ENCODE data around the gene SMARCD3.

SMARCD3 gene

GRCh38 chr7:151239837-151240459, 8.5 kb downstream of the SMARCD3 start:
- intact Hi-C loops (cut with DNase I): no loop called here
- peak in 2 of 10 donors; percentile 11 to 67 for DNase-seq

GRCh38 chr7:151238924-151239836, 9.3 kb downstream of the SMARCD3 start:
- intact Hi-C loops (cut with DNase I): no loop called here
- DNase-seq: peak in 2 of 10 donors; percentile 22 to 70

GRCh38 chr7:151238190-151238810, 10.2 kb downstream of the SMARCD3 start:
- peak in 2 of 10 donors; percentile 27 to 67 for DNase-seq
- intact Hi-C loops (cut with DNase I): no loop called here

GRCh38 chr7:151237244-151238189, 11.0 kb downstream of the SMARCD3 start:
- peak in 3 of 10 donors; percentile 28 to 84 (median 69) for DNase-seq
- intact Hi-C loops (cut with DNase I): no loop called here

- intact Hi-C loops (cut with DNase I): no loop called here
- peak in 2 of 10 donors; percentile 12 to 59 for DNase-seq
Observed at GRCh38 chr7:151236406-151236805, 12.1 kb downstream of the SMARCD3 start.

GRCh38 chr7:151235091-151235787, 13.3 kb downstream of the SMARCD3 start:
- peak in 2 of 10 donors; percentile 72 to 77 for DNase-seq
- intact Hi-C loops (cut with DNase I): no loop called here

- DNase-seq: peak in 1 of 10 donors; percentile 66
Observed at GRCh38 chr7:151233804-151234203, 14.7 kb downstream of the SMARCD3 start.

GRCh38 chr7:151232917-151233701, 15.4 kb downstream of the SMARCD3 start:
- DNase-seq: peak in 7 of 10 donors; percentile 56 to 96 (median 88)
- intact Hi-C loops (cut with DNase I): no loop called here

More at GRCh38 chr7:151233804-151234203, 14.7 kb downstream of the SMARCD3 start:
- intact Hi-C loops (cut with DNase I): no loop called here

GRCh38 chr7:151232091-151232916, 16.2 kb downstream of the SMARCD3 start, which contains the start of gene CHPF2:
CHPF2 (plus strand) TSS chr7:151232483; CDS start chr7:151234012, 1,529 bp downstream.
- intact Hi-C loops (cut with DNase I): no loop called here
- peak; percentile 85 to 99 (median 94) for DNase-seq

GRCh38 chr7:151231080-151231479, 17.4 kb downstream of the SMARCD3 start:
- no peak for DNase-seq
- intact Hi-C loops (cut with DNase I): no loop called here

- intact Hi-C loops (cut with DNase I): no loop called here
- peak in 2 of 10 donors; percentile 39 to 51 for DNase-seq
Observed at GRCh38 chr7:151229249-151229648, 19.2 kb downstream of the SMARCD3 start.

GRCh38 chr7:151228024-151228866, 20.2 kb downstream of the SMARCD3 start:
- intact Hi-C loops (cut with DNase I): no loop called here
- DNase-seq: no peak

- intact Hi-C loops (cut with DNase I): no loop called here
- peak; percentile 99 to 100 (median 100) for DNase-seq
Observed at GRCh38 chr7:151226875-151227782, 21.4 kb downstream of the SMARCD3 start, which contains the start of gene ABCF2. ABCF2 (minus strand) TSS chr7:151227205; CDS start chr7:151226458, 747 bp downstream.

- intact Hi-C loops (cut with DNase I): no loop called here
- peak in 1 of 10 donors; percentile 88 for DNase-seq
Observed at GRCh38 chr7:151226560-151226874, 22.0 kb downstream of the SMARCD3 start.

- intact Hi-C loops (cut with DNase I): no loop called here
- no peak for DNase-seq
Observed at GRCh38 chr7:151225948-151226510, 22.5 kb downstream of the SMARCD3 start.

Data from posterior cingulate gyrus (tissue), 11 donors.